PFSK-1 (cell line): ENCODE data around the gene TBC1D8B.

Experiments
- FOXP2 ChIP-seq: optimal IDR thresholded peaks from 2 replicates; pipeline ENCODE3; 2011; ENCODE audit warnings: borderline replicate concordance, control low read depth, inconsistent platforms; ENCODE audit not compliant: insufficient read depth; ENCODE audit errors: extremely low read length, extremely low read depth
- POLR2AphosphoS5 ChIP-seq: IDR thresholded peaks from 2 replicates; pipeline ENCODE4 v1.6.1; 2012; ENCODE audit warnings: low read depth, mild to moderate bottlenecking, control low read depth, low read length, moderate library complexity
- REST ChIP-seq, 2 experiments: IDR thresholded peaks; 2 replicates each; pipeline versions ENCODE4 v1.6.1 to v1.8.0; 2011 to 2012; ENCODE audit warnings: low read depth in 2 of 2, low read length in 2 of 2, control low read depth in 1 of 2, inconsistent platforms in 1 of 2, mild to moderate bottlenecking in 1 of 2, moderate library complexity in 1 of 2; ENCODE audit not compliant: insufficient read depth in 1 of 2
- SIN3A ChIP-seq: IDR thresholded peaks from 2 replicates; pipeline ENCODE4 v1.6.1; 2012; ENCODE audit warnings: mild to moderate bottlenecking, low read length, moderate library complexity, borderline replicate concordance; ENCODE audit not compliant: insufficient read depth
- TAF1 ChIP-seq: IDR thresholded peaks from 2 replicates; pipeline ENCODE4 v1.6.1; 2012; ENCODE audit warnings: low read length, control low read depth, borderline replicate concordance; ENCODE audit not compliant: insufficient read depth

GRCh38 chrX:106901781-106902219, 99.3 kb downstream of the TBC1D8B start:
- no peak for TF ChIP-seq SIN3A
- TF ChIP-seq REST (IDR thresholded peaks at IDR 0.05; ENCODE audit: insufficient read depth in 1 of 2, low read depth in 2 of 2, low read length in 2 of 2), result no peak
- no peak for TF ChIP-seq TAF1
- no peak for TF ChIP-seq POLR2AphosphoS5
- no peak for TF ChIP-seq FOXP2
